IMR-90 (cell line): ENCODE measurements around the gene CHP1. TPM values are rescaled to one million over a fixed set of nuclear protein-coding genes. Genes with fewer than 3 reads are reported as not detected.

ENCODE experiments used
- ATAC-seq: fragments of 200-7000 bp; cut with Tn5 transposase; 2 replicates; pipeline ENCODE4 v1.9.1; 2020; ENCODE audit warnings: low read depth, mild to moderate bottlenecking, moderate library complexity
- BruUV-seq: library from RNA; stranded (reverse); fragments of 400-500 nt; replicated peaks from 2 replicates; lab custom pipeline; 2021; lab: Mats Ljungman, UMichigan
- CTCF ChIA-PET: fragments of 300-600 bp; formaldehyde crosslinking; extraction: SDS; loops from one replicate; lab custom pipeline; 2021; ENCODE audit warnings: antibody characterized with exemption; lab: Yijun Ruan, JAX
- POLR2A ChIA-PET: fragments of 300-600 bp; sonication (Branson Sonifier 250); formaldehyde crosslinking; loops from one replicate; lab custom pipeline; 2022; ENCODE audit warnings: antibody characterized with exemption; ENCODE audit not compliant: unreplicated experiment; lab: Charles Lee
- DNase-seq: peaks from one replicate; pipeline ENCODE4 v3.0.0; 2013
- H2AFZ ChIP-seq: replicated peaks from 2 replicates; pipeline ENCODE3; 2013; ENCODE audit warnings: low read length, mild to moderate bottlenecking; ENCODE audit not compliant: poor library complexity
- H2AK5ac ChIP-seq: 2 replicates; pipeline ENCODE4 v1.6.1; 2013; ENCODE audit warnings: low read depth, low read length, inconsistent platforms
- H2AK9ac ChIP-seq: replicated peaks from 2 replicates; pipeline ENCODE3; 2013; ENCODE audit warnings: mild to moderate bottlenecking, low read depth, low read length, moderate library complexity; ENCODE audit not compliant: poor library complexity
- H2BK120ac ChIP-seq: 2 replicates; pipeline ENCODE4 v1.6.1; 2013; ENCODE audit warnings: low read depth, low read length, inconsistent platforms
- H2BK15ac ChIP-seq: 3 replicates; pipeline ENCODE4 v1.6.1; 2013; ENCODE audit warnings: low read depth, low read length, inconsistent platforms
- H2BK20ac ChIP-seq: 2 replicates; pipeline ENCODE4 v1.6.1; 2013; ENCODE audit warnings: low read depth, mild to moderate bottlenecking, inconsistent platforms, low read length, moderate library complexity
- H2BK5ac ChIP-seq: 2 replicates; pipeline ENCODE4 v1.6.1; 2013; ENCODE audit warnings: mild to moderate bottlenecking, low read depth, low read length, inconsistent platforms; ENCODE audit not compliant: poor library complexity, severe bottlenecking
- H3K14ac ChIP-seq: replicated peaks from 2 replicates; pipeline ENCODE4 v1.6.1; 2013; ENCODE audit warnings: low read depth, low read length, inconsistent platforms
- H3K18ac ChIP-seq: 2 replicates; pipeline ENCODE4 v1.6.1; 2013; ENCODE audit warnings: low read depth, low read length, control low read depth
- H3K23ac ChIP-seq: 2 replicates; pipeline ENCODE4 v1.6.1; 2013; ENCODE audit warnings: low read depth, low read length, inconsistent platforms
- H3K27ac ChIP-seq: 2 replicates; pipeline ENCODE4 v1.5.1; 2013; ENCODE audit warnings: mild to moderate bottlenecking, control low read depth, low read length; ENCODE audit not compliant: insufficient read depth
- H3K27me3 ChIP-seq: 2 replicates; pipeline ENCODE4 v1.6.1; 2013; ENCODE audit warnings: low read length; ENCODE audit not compliant: control insufficient read depth, insufficient read depth
- H3K36me3 ChIP-seq: 2 replicates; pipeline ENCODE4 v1.6.1; 2013; ENCODE audit warnings: low read length, mixed read lengths; ENCODE audit not compliant: control insufficient read depth, insufficient read depth
- H3K4ac ChIP-seq: 2 replicates; pipeline ENCODE4 v1.6.1; 2013; ENCODE audit warnings: low read depth, low read length, inconsistent platforms
- H3K4me1 ChIP-seq: 2 replicates; pipeline ENCODE4 v1.6.1; 2013; ENCODE audit warnings: low read length, mixed read lengths; ENCODE audit not compliant: control insufficient read depth, insufficient read depth
- H3K4me2 ChIP-seq: 2 replicates; pipeline ENCODE4 v1.6.1; 2013; ENCODE audit warnings: low read depth, mild to moderate bottlenecking, control low read depth, low read length, moderate library complexity
- H3K4me3 ChIP-seq: 2 replicates; pipeline ENCODE4 v1.5.1; 2013; ENCODE audit warnings: low read depth, mild to moderate bottlenecking, control low read depth, low read length, moderate library complexity; ENCODE audit not compliant: insufficient read depth
- H3K56ac ChIP-seq: 2 replicates; pipeline ENCODE4 v1.6.1; 2013; ENCODE audit warnings: low read length, inconsistent platforms; ENCODE audit not compliant: insufficient read depth; ENCODE audit errors: extremely low read depth
- H3K79me1 ChIP-seq, 2 experiments: 2 replicates each; pipeline ENCODE4 v1.6.1; 2013; ENCODE audit warnings: low read length in 2 of 2, inconsistent platforms in 1 of 2, low read depth in 1 of 2
- H3K9ac ChIP-seq: 2 replicates; pipeline ENCODE4 v1.6.1; 2013; ENCODE audit warnings: low read depth, low read length, control low read depth
- H3K9me1 ChIP-seq: 2 replicates; pipeline ENCODE4 v1.6.1; 2013; ENCODE audit warnings: low read length, inconsistent platforms; ENCODE audit not compliant: insufficient read depth
- H3K9me3 ChIP-seq: 2 replicates; pipeline ENCODE4 v1.6.1; 2013; ENCODE audit warnings: low read length; ENCODE audit not compliant: control insufficient read depth, insufficient read depth
- H4K20me1 ChIP-seq: 2 replicates; pipeline ENCODE4 v1.6.1; 2013; ENCODE audit warnings: low read length, inconsistent platforms; ENCODE audit not compliant: insufficient read depth
- H4K5ac ChIP-seq: 2 replicates; pipeline ENCODE4 v1.6.1; 2013; ENCODE audit warnings: mild to moderate bottlenecking, low read depth, low read length, control low read depth
- H4K8ac ChIP-seq, 2 experiments: 2 replicates each; pipeline ENCODE4 v1.6.1; 2013; ENCODE audit warnings: low read depth in 2 of 2, low read length in 2 of 2, control low read depth in 1 of 2, inconsistent platforms in 1 of 2
- H4K91ac ChIP-seq: 2 replicates; pipeline ENCODE4 v1.6.1; 2013; ENCODE audit warnings: low read depth, low read length, inconsistent platforms; ENCODE audit not compliant: insufficient read depth
- CEBPB ChIP-seq: IDR thresholded peaks from 2 replicates; pipeline ENCODE4 v1.6.1; 2012; ENCODE audit warnings: low read depth, low read length, improper control_type of control experiment
- CHD1 ChIP-seq: IDR thresholded peaks from 2 replicates; pipeline ENCODE4 v1.6.1; 2012; ENCODE audit warnings: low read depth, low read length, improper control_type of control experiment
- CTCF ChIP-seq: conservative IDR thresholded peaks from 2 replicates; pipeline ENCODE4 v1.5.1; 2012; ENCODE audit warnings: mild to moderate bottlenecking, low read depth, low read length, improper control_type of control experiment
- FOS ChIP-seq: fragments of 150-350 bp; IDR thresholded peaks from 2 replicates; pipeline ENCODE4 v1.6.1; 2016; ENCODE audit warnings: low read depth, low read length
- MAFK ChIP-seq: IDR thresholded peaks from 2 replicates; pipeline ENCODE4 v1.6.1; 2012; ENCODE audit warnings: low read depth, low read length, improper control_type of control experiment
- MAZ ChIP-seq: IDR thresholded peaks from 2 replicates; pipeline ENCODE4 v1.6.1; 2012; ENCODE audit warnings: low read depth, mild to moderate bottlenecking, low read length, improper control_type of control experiment, moderate library complexity, borderline replicate concordance
- MXI1 ChIP-seq: IDR thresholded peaks from 2 replicates; pipeline ENCODE4 v1.6.1; 2012; ENCODE audit warnings: low read depth, mild to moderate bottlenecking, low read length, moderate library complexity, borderline replicate concordance
- NFE2L2 ChIP-seq: fragments of 150-350 bp; IDR thresholded peaks from 2 replicates; pipeline ENCODE4 v1.6.1; 2016; ENCODE audit warnings: low read depth, mild to moderate bottlenecking, low read length
- POLR2A ChIP-seq: IDR thresholded peaks from 2 replicates; pipeline ENCODE4 v1.6.1; 2012; ENCODE audit warnings: mild to moderate bottlenecking, low read depth, low read length
- RAD21 ChIP-seq: IDR thresholded peaks from 2 replicates; pipeline ENCODE4 v1.6.1; 2012; ENCODE audit warnings: low read length, improper control_type of control experiment
- RCOR1 ChIP-seq: IDR thresholded peaks from 2 replicates; pipeline ENCODE4 v1.6.1; 2012; ENCODE audit warnings: mild to moderate bottlenecking, low read length, improper control_type of control experiment; ENCODE audit not compliant: insufficient replicate concordance
- RFX5 ChIP-seq: IDR thresholded peaks from 2 replicates; pipeline ENCODE4 v1.8.0; 2012; ENCODE audit warnings: low read depth, mild to moderate bottlenecking, low read length, moderate library complexity
- SMC3 ChIP-seq: fragments of 150-350 bp; IDR thresholded peaks from 2 replicates; pipeline ENCODE4 v1.6.1; 2016; ENCODE audit warnings: low read depth, mild to moderate bottlenecking, antibody characterized with exemption, low read length, moderate library complexity
- dilution Hi-C: fragments of 300-500 bp; cut with HindIII; formaldehyde crosslinking; loops from one replicate; pipeline ENCODE4 v1.14.3; 2018; ENCODE audit warnings: low sequenced_read_pairs; ENCODE audit not compliant: unreplicated experiment
- in situ Hi-C: fragments of 300-500 bp; cut with MboI; formaldehyde crosslinking; loops from 3 replicates; pipeline ENCODE4 v1.14.3; 2019; ENCODE audit warnings: low sequenced_read_pairs, inconsistent platforms, mixed read lengths
- intact Hi-C: fragments of 100-400 bp; cut with micrococcal nuclease; formaldehyde crosslinking; loops from 2 replicates; pipeline ENCODE4 v1.10.0; 2022
- polyA plus RNA-seq, 3 experiments: library from polyadenylated mRNA; depleted of rRNA; stranded (reverse); fragments of >200 nt; gene quantifications; 2 replicates each; pipeline ENCODE4 v1.2.3, GENCODE V29; 2012; ENCODE audit warnings: low replicate concordance in 1 of 3
- total RNA-seq: library from RNA; depleted of rRNA; stranded (reverse); fragments of >200 nt; gene quantifications from 2 replicates; pipeline ENCODE4 v1.2.3, GENCODE V29; 2012
- TF ChIP-seq, protein P1 (sequence below): fragments of 150-350 bp; IDR thresholded peaks from 2 replicates; pipeline ENCODE4 v1.6.1; 2017; ENCODE audit warnings: mild to moderate bottlenecking, antibody characterized with exemption, low read length, low read depth
- TF ChIP-seq, protein P2 (sequence below): fragments of 150-350 bp; IDR thresholded peaks from 2 replicates; pipeline ENCODE4 v1.6.1; 2016; ENCODE audit warnings: low read depth, mild to moderate bottlenecking, low read length, moderate library complexity, borderline replicate concordance

CHP1 gene
- total and polyA plus RNA-seq, 2 of the 4 experiments (the other 2 are of a cell fraction): 39.2 to 96.1 TPM

DNA sequence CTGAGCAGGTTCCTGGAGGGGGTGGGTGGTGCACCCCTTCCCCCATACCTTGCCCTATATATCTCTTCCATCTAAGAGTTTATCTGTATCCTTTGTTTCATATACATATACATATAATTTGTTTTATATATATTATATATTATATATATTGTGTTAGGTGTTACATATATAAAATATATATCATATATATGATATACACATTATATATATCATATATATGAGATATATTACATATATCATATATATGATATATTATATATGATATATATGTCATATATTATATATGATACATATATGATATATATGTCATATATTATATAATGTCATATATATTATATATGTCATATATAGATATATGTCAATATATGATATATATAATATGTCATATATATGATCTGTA, 31.6 kb upstream of the CHP1 start:
- H2AK9ac ChIP-seq: no peak overlapping the region
- no peaks in the 10 kb centered on the region for H3K4me1 ChIP-seq
- H4K20me1 ChIP-seq: no peaks in the 10 kb centered on the region
- no peak overlapping the region for H3K14ac ChIP-seq
- TF ChIP-seq NFE2L2: no peak
- TF ChIP-seq RCOR1: no peak
- no peak for TF ChIP-seq CTCF
- no peak for TF ChIP-seq CEBPB
- TF ChIP-seq RFX5: no peak
- TF ChIP-seq SMC3: no peak
- TF ChIP-seq, protein P1, sequence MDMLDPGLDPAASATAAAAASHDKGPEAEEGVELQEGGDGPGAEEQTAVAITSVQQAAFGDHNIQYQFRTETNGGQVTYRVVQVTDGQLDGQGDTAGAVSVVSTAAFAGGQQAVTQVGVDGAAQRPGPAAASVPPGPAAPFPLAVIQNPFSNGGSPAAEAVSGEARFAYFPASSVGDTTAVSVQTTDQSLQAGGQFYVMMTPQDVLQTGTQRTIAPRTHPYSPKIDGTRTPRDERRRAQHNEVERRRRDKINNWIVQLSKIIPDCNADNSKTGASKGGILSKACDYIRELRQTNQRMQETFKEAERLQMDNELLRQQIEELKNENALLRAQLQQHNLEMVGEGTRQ: no peak
- TF ChIP-seq RAD21: no peak
- TF ChIP-seq MAFK: no peak
- no peak for TF ChIP-seq MAZ
- no peak for TF ChIP-seq MXI1
- TF ChIP-seq FOS: no peak
- TF ChIP-seq, protein P2, sequence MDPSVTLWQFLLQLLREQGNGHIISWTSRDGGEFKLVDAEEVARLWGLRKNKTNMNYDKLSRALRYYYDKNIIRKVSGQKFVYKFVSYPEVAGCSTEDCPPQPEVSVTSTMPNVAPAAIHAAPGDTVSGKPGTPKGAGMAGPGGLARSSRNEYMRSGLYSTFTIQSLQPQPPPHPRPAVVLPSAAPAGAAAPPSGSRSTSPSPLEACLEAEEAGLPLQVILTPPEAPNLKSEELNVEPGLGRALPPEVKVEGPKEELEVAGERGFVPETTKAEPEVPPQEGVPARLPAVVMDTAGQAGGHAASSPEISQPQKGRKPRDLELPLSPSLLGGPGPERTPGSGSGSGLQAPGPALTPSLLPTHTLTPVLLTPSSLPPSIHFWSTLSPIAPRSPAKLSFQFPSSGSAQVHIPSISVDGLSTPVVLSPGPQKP: no peak
- TF ChIP-seq CHD1: no peak
- no peak for TF ChIP-seq POLR2A
- ATAC-seq (no peak), DNase-seq (no peak)
- intact Hi-C loops (no loop called here), dilution Hi-C loops (no loop called here), in situ Hi-C loops (no loop called here)
- H3K4ac ChIP-seq: no peak overlapping the region
- H3K4me3 ChIP-seq: no peak overlapping the region
- H2BK5ac ChIP-seq: no peak overlapping the region
- no peak overlapping the region for H4K5ac ChIP-seq
- H2AK5ac ChIP-seq: no peak overlapping the region
- H3K36me3 ChIP-seq: no peaks in the 10 kb centered on the region
- no peak overlapping the region for H4K8ac ChIP-seq
- H3K56ac ChIP-seq: no peak overlapping the region
- no TSS peak for BruUV-seq
- no peak overlapping the region for H3K4me2 ChIP-seq
- ChIA-PET CTCF (no interaction called here), POLR2A (no interaction called here)
- H3K27ac ChIP-seq: no peak overlapping the region
- no peak overlapping the region for H2AFZ ChIP-seq
- H3K9me3 ChIP-seq: no peaks in the 10 kb centered on the region
- H3K79me1 ChIP-seq: no peaks in the 10 kb centered on the region
- no peaks in the 10 kb centered on the region; the same call in 1 of the 2 replicates for H3K27me3 ChIP-seq
- no peak overlapping the region for H2BK20ac ChIP-seq
- no peak overlapping the region for H3K18ac ChIP-seq
- no peak overlapping the region for H3K9ac ChIP-seq
- H2BK120ac ChIP-seq: no peak overlapping the region
- H4K91ac ChIP-seq: no peak overlapping the region
- H3K9me1 ChIP-seq: no peaks in the 10 kb centered on the region
- H3K23ac ChIP-seq: no peak overlapping the region
- H2BK15ac ChIP-seq: no peak overlapping the region
